GM12891 (cell line): ENCODE results near the gene WASHC4.
"Not testable (repeated sequence)": the region's sequence is repeated elsewhere in the genome, so short reads cannot be mapped to it uniquely, and the experiment has no call there.

Source experiments
- DNase-seq: peaks from one replicate; pipeline ENCODE4 v3.0.0; 2011; ENCODE audit warnings: low spot score; ENCODE audit not compliant: insufficient read length
- FAIRE-seq: peaks from 2 replicates; lab custom pipeline; 2011; peaks lifted over from hg19 to GRCh38; lab: Jason Lieb, UNC
- PAX5 ChIP-seq: IDR thresholded peaks from 2 replicates; pipeline ENCODE4 v1.6.1; 2011; ENCODE audit warnings: low read length, moderate library complexity, mild to moderate bottlenecking; ENCODE audit not compliant: insufficient read depth, severe bottlenecking
- POLR2A ChIP-seq: IDR thresholded peaks from 2 replicates; pipeline ENCODE4 v1.6.1; 2011; ENCODE audit warnings: low read depth, low read length, control low read depth
- POLR2AphosphoS5 ChIP-seq: IDR thresholded peaks from 2 replicates; pipeline ENCODE4 v1.6.1; 2011; ENCODE audit warnings: low read depth, low read length, control low read depth
- POU2F2 ChIP-seq: IDR thresholded peaks from 2 replicates; pipeline ENCODE4 v1.6.1; 2011; ENCODE audit warnings: low read depth, mild to moderate bottlenecking, control low read depth, low read length, moderate library complexity
- SPI1 ChIP-seq: IDR thresholded peaks from 2 replicates; pipeline ENCODE4 v1.6.1; 2011; ENCODE audit warnings: low read depth, low read length, control low read depth
- TAF1 ChIP-seq: IDR thresholded peaks from 2 replicates; pipeline ENCODE4 v1.6.1; 2011; ENCODE audit warnings: low read depth, low read length, control low read depth

The WASHC4 gene

DNA sequence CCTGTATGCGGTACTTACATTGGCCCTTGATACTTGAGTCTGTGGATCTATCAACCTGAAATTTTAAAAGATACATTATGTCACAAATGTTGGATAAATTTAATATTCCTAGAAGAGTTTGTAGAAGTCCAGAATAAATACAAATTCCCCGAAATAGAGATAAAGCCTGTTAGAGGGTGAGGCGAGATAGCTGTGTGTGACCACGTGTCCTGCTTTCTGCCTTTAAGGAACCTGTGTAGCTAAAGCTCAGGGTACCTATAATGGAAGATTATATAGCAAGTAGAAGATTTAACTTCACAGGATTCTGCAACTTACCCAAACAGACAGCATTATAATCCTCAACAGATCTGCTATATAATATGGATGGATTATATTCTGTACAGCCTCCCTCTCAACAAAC, 69.7 kb downstream of the WASHC4 start:
- FAIRE-seq (no peak), DNase-seq (no peak)
- TF ChIP-seq POLR2A (no peak), TAF1 (no peak), PAX5 (no peak)

GRCh38 chr12:105179114-105179513, 71.6 kb downstream of the WASHC4 start:
- not testable (repeated sequence) for FAIRE-seq, DNase-seq

GRCh38 chr12:105183406-105183805, 75.9 kb downstream of the WASHC4 start:
- not testable (repeated sequence) for FAIRE-seq, DNase-seq

GRCh38 chr12:105183976-105184375, 76.4 kb downstream of the WASHC4 start:
- not testable (repeated sequence) for FAIRE-seq, DNase-seq

GRCh38 chr12:105189293-105189692, 81.8 kb downstream of the WASHC4 start:
- no peak for DNase-seq
- no peak for FAIRE-seq
- TF ChIP-seq POLR2A (no peak), TAF1 (no peak), SPI1 (no peak), POLR2AphosphoS5 (no peak), POU2F2 (no peak), PAX5 (no peak)

DNA sequence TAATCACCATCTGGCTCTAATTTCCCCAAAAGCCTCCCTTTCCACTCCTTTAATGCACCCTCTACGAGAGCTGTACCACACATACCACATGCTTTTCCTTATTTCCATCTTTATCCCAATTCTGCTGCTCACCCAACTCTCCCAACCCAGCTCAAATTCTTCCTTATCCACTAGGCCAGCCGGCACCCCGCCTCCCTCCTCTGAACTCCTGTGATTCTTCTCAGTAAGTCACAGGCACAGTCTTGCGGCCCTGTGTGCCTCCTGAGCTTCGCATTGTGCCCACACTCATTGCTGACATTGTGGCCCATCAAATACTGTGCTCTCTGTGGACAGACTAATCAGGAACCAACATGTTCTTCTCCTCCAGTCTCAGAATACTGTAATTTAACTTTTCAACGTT, 83.0 kb downstream of the WASHC4 start:
- no peak for TF ChIP-seq PAX5
- TF ChIP-seq POLR2A = no peak
- TF ChIP-seq SPI1 = no peak
- TF ChIP-seq POU2F2 = no peak
- TF ChIP-seq POLR2AphosphoS5 = no peak
- no peak for TF ChIP-seq TAF1
- no peak for DNase-seq
- no peak for FAIRE-seq

- TF ChIP-seq PAX5 (no peak), POLR2AphosphoS5 (no peak), POLR2A (no peak), TAF1 (no peak), POU2F2 (no peak), SPI1 (no peak)
- no peak for FAIRE-seq
- DNase-seq = no peak
Measured at GRCh38 chr12:105192624-105193225, 85.2 kb downstream of the WASHC4 start.

DNA sequence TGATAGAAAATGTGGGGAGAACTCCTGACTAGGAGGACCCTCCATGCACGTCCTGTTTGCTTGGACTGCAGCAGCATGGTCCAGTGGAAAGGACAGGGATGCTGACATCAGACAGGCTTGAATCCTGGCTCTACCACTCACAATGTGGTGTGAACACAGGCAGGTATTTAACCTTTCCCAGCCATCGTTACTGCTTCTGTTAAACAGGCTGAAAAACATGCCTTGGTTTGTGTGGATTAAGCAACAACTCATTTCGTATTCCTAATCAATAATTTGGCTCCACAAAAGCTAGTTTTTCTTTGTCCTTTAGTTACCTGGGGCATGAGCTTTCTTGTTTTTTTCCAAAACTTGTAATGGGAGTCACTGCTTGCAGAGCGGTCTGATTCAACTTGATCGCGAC, 87.4 kb downstream of the WASHC4 start:
- TF ChIP-seq POU2F2 (no peak), POLR2A (no peak), TAF1 (no peak), POLR2AphosphoS5 (no peak)
- peak; percentile 23 for FAIRE-seq
- no peak for DNase-seq

- no peak for TF ChIP-seq SPI1
- TF ChIP-seq POU2F2 = no peak
- TF ChIP-seq POLR2A = no peak
- TF ChIP-seq POLR2AphosphoS5 = no peak
- no peak for TF ChIP-seq PAX5
- no peak for TF ChIP-seq TAF1
- DNase-seq = no peak
- no peak for FAIRE-seq
Measured at GRCh38 chr12:105196090-105196489, 88.6 kb downstream of the WASHC4 start.

GRCh38 chr12:105198961-105199360, 91.4 kb downstream of the WASHC4 start:
- DNase-seq = no peak
- TF ChIP-seq TAF1 = no peak
- no peak for TF ChIP-seq POLR2A
- TF ChIP-seq POLR2AphosphoS5 = no peak
- TF ChIP-seq PAX5 = no peak
- no peak for TF ChIP-seq POU2F2
- no peak for TF ChIP-seq SPI1
- FAIRE-seq = no peak

DNA sequence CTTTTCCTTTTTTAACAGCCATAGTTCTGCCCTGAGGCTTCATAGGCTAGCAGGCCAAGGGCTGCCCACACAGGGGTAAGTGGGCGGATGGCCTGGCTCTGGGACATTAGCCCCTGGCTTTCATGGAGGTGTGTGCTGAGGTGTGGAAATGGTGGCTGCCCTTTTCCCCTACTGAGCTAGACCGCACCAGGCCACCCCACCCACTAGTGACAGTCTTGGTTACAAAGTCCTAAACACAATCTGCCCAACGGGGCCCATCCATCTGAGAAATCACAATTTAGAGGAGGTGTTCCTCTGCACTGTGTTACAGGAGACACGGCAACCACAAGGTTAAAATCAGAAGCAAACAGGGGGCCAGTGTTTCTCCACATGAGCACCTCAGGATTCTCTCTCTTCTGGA, 92.9 kb downstream of the WASHC4 start:
- FAIRE-seq (no peak), DNase-seq (no peak)
- TF ChIP-seq TAF1 (no peak), SPI1 (no peak), PAX5 (no peak), POLR2AphosphoS5 (no peak), POLR2A (no peak), POU2F2 (no peak)

GRCh38 chr12:105201299-105201698, 93.8 kb downstream of the WASHC4 start:
- DNase-seq = no peak

More at GRCh38 chr12:105201299-105201698, 93.8 kb downstream of the WASHC4 start:
- no peak for FAIRE-seq
- TF ChIP-seq PAX5 = no peak
- no peak for TF ChIP-seq POLR2A
- no peak for TF ChIP-seq POU2F2
- TF ChIP-seq POLR2AphosphoS5 = no peak
